CD4-positive, alpha-beta T cell treated with Interleukin-17A for 4 hours (primary cell): ENCODE measurements around the gene HOXC10.

Experiments used
- DNase-seq: peaks from one replicate; pipeline ENCODE4 v3.0.0-alpha.2; 2020; ENCODE audit warnings: mixed read lengths

HOXC10 gene

GRCh38 chr12:53992377-53992889 is 7.5 kb downstream of the HOXC10 start:
- no peak for DNase-seq

GRCh38 chr12:53993162-53994008 is 8.4 kb downstream of the HOXC10 start:
- no peak for DNase-seq

DNA sequence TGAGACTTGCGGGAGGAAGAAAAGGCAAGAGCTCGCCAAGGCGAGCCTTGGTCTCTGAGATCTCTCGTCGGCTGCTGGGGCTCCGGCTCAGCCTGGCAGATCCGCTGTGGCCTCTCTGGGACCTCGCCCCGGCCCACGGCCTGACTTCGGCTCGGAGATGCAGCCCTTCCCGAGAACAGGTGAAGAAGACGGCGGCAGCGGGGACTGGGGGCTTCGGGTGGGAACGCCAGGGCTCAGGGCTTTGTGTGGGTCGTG is 9.0 kb downstream of the HOXC10 start:
- no peak for DNase-seq

DNA sequence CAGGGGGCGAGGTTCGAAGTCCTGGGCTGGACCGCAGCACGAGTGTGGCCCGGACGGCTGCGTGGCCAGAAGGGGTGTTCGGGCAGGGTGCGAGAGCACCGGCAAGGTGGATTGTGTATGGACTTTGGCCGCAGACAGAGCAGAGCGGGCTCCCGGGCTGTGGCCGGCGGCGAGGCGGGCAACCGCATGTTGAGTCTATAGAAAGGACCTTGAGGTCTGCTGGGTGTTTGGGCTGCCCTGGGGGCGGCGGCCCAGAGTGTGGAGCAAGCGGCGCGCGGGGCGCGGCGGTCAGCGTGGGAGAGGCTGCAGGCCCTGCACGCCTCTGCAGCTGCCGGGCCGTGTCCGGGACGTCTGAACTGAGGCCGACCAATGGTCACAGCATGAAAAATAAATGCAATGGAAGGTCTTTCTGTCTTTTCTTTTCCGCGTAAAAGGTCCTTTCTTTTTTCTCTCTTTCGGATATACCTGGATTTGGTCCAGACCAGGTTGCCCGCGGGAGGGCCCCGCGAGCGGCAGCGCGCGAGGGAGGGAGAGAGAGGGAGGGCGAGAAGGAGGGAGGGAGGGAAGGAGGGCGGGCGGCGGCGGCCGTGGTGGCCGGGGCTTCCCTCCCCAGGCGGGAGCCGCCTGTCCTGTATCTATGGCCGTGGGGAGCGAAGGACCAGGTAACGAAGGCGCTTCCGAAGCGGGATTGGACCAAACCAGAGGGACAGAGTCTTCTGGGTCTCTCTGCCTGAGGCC is 9.5 kb downstream of the HOXC10 start:
- no peak for DNase-seq

GRCh38 chr12:53995002-53995377 is 10.0 kb downstream of the HOXC10 start:
- peak; percentile 51 for DNase-seq

GRCh38 chr12:53995378-53996239 is 10.7 kb downstream of the HOXC10 start:
- peak; percentile 43 for DNase-seq

GRCh38 chr12:53996240-53997203 is 11.6 kb downstream of the HOXC10 start:
- no peak for DNase-seq

DNA sequence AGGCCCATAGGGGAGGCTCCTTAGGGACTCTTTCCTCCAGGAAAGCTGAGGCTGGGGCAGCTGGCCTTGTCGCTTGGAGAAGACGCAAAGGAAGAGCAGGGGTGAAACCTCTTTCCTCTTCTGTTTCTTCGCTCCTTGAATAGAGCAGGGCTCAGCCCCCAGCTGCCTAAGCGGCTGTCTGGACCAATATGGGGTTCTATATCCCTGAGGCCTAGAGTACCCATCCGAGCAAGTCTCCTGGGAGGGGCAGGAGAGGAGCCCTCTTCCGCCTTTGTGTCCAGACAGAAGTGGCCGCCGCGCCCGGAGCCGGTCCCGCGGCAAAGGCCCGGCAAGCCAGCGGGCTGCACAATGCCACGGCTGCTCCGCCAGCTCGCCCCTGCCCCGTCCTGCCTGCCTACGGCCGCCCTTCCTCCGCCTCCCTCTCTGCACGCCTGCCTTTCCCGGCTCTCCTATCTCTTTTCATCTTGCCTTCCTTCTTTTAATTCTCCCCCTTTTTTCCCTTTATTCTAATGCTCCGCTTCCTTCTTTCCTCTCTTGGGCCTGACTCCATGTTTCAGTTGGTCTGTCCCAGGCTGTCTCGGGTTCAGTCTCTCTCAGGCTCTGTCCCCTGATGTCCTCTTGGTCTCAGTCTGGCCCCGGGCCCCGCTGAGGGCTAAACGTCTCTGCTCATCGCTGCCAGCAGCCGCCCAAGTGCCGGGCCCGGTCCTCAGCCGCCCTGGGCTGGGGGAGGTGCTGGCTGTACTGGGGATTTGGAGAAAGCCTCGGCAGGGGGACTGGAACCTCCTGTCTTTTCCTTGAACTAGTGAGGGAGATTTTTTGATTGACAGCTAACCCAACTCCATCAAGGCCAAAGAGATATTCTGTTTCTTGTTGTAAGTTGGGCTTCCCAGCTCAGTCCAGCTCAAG is 12.5 kb downstream of the HOXC10 start:
- DNase-seq, result no peak

- no peak for DNase-seq
Observed at GRCh38 chr12:53998110-53998899, 13.4 kb downstream of the HOXC10 start.

DNA sequence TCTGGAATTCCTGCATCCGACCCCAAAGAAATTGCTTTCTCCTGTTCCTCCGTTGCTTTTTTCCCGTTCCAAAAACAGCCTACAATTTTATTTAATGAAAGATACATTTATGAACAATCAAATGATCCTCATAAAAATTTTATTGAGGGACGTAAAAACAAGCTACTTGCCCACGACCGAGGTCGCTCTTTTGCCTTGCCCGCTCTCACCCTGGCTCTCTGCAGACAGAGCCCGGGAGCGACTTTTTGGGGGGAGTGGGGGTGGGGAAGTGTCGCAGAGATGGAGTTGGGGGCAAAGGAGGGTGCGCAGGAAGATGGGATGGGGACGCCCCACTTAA is 13.9 kb downstream of the HOXC10 start:
- DNase-seq, result no peak

DNA sequence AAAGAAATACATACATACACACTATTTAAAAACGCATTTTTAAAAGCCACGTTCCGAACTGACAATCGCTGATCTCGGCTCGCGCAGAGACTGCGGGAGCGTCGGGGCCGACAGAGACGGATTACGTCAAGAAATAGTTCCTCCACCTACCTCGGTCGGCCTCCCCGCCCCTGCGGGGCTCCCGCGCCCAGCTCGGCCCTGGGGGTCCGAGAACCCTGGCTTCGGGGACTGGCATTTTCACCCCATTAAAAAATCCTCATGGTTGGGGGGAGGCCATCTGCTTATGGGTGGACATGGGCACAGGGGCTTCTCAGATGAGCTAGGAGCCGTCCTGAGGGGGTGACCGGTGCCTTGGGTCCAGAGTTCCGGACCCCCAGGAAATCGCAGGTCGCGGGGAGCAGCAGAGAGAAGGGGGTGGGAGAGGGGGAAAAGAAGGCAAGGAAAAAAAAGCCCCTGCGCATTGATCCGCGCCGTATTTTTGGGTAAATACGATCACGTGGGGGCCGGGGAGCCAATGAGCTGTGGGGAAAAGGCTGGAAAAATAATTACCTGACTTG is 14.7 kb downstream of the HOXC10 start:
- DNase-seq, result no peak

DNA sequence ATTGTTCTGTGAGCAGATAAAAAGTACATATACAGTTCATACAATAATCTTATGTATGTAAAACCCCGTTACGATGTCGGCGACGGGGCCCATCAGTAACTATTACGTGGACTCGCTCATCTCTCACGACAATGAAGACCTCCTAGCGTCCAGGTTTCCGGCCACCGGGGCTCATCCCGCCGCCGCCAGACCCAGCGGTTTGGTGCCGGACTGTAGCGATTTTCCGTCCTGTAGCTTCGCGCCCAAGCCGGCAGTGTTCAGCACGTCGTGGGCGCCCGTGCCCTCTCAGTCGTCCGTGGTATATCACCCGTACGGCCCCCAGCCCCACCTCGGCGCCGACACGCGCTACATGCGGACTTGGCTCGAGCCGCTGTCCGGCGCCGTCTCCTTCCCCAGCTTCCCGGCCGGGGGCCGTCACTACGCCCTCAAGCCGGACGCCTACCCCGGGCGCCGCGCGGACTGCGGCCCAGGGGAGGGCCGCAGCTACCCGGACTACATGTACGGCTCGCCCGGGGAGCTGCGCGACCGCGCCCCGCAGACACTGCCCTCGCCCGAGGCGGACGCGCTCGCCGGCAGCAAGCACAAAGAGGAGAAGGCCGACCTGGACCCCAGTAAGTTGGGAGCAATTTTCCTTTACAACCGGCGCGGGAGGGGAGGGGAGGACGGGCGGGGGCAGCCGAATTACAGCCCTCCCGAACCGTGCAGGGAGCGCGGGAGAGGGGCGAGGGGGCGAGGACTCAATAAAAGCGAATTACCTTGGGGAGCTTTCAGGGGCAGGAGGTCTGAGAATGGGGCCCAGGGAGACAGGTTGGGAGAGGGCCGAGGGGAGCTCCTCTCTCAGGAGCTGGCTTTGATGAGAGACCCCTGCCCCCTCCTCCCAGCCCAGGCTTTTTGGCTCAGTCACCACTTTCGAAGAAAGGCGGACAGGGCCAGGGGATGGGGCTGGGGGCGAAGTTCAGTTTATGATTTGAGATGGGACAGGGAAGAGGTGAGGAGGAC is 15.5 kb downstream of the HOXC10 start, which contains the start of gene HOXC9:
Gene HOXC9 (plus strand): TSS at position 46 of the 999 bp plus-strand sequence. CDS start 28 bp downstream, at position 74.
- DNase-seq, result no peak

GRCh38 chr12:54001283-54002187 is 16.6 kb downstream of the HOXC10 start:
- no peak for DNase-seq

GRCh38 chr12:54002278-54002914 is 17.4 kb downstream of the HOXC10 start:
- DNase-seq, result no peak

DNA sequence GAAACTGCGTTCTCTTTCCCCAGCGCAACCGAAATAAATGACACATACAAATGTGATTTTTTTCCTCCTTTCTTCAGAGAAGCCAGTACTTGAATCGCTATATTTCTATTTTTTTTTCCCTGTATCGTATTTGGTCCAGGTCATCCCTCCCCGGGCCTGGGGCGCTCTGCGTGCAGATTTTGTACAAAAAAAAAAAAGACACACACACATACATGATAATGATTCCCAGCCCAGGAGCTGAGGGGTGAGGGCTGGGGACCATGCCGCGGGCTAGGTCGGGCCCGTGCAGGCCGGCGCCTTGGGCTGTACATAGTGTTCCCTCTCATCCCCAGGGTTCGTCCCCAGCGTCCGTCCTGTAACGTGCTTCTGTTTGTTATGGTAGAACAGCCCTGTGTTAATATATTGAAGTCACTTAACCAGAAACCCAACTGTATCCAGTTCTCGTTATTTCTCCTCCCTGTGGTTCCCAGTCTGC is 18.0 kb downstream of the HOXC10 start:
- no peak for DNase-seq

DNA sequence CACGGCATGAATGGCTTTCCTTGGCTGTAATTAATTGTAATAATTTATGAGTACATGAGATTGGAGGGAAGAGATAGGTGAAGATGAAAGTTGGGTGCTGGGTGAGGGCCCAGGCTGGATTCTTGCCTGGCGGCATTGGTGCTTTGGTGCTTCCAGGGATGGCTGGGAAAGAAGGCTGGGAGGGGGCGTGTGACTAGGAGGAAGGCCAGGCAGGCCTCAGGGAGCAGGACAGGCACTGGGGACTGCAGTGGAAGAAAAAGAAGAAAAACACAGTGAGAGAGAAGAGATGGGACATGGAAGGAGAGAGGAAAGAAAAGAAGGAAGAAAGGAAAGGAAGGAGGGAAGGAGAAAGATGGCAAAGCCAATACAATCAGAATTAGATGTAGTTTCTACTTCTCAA is 18.7 kb downstream of the HOXC10 start:
- no peak for DNase-seq
